DMS114 treated with DMSO at 0.1 percent for 48 hours (cell line): Measurements from ENCODE around the gene PARP12.

Experiments
- DNase-seq: peaks from one replicate; lab custom pipeline; 2025; ENCODE audit not compliant: unreplicated experiment; lab: John Stamatoyannopoulos, UW

PARP12 gene

DNA sequence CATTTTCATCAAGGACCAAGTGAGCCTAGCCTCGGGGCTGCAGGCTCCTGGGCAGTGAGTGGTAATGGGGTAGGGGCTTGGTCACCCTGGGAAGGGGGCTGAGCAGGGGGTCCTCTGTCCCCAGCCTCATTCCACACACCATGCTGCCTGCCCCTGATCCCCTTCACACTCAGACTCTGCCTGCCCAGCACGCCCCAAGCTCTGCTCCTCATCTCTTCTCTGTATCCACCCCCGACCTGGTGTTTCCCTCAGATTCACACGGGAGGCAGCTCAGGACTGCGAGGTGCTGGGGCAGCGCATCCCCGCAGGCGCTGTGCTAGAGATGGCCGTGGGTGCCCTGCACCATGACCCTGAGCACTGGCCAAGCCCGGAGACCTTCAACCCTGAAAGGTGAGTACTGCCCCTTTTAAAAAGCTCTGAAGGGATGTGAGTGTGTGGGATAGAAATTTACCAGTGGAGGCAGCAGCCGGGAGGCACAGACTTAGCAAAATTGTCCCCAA is 47.2 kb downstream of the PARP12 start:
- no peak for DNase-seq

DNA sequence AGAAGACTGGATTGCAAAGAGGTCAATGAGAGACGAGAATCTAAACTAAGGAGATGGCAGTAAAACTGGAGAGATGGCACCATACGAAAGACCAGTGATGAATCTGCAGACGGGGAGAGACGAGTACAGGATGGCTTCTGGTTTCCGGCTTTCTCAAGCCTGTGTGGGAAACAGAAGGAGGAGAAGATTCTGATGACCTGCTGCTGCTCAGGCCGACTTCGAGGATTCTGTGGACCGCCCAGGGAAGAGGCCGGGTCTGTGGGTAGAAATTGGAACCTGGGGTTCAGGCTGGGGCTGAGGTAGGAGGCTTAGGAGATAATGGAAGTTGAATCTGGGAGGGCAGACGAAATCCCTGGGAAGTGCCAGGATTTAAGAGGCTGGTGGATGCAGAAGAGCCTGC is 48.6 kb downstream of the PARP12 start:
- DNase-seq, result no peak

DNA sequence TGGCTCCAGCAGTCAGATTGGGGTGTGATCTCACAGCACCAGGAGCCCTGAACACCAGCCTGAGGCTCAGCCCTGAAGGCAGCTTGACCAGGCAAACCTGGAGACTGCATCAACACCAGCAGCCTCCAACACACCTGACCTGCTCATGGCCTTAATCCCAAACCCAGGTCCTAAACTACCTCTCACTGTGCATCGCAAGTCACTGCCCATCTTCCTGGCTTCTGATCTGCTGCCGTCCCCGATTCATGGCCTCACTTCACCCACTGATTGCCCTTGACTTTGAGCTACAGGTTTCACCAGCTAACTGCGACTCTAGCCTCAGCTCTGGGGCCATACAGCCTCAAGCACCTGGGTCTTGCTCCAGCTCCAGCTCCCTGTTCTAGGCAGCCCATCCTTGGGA is 49.1 kb downstream of the PARP12 start:
- no peak for DNase-seq

DNA sequence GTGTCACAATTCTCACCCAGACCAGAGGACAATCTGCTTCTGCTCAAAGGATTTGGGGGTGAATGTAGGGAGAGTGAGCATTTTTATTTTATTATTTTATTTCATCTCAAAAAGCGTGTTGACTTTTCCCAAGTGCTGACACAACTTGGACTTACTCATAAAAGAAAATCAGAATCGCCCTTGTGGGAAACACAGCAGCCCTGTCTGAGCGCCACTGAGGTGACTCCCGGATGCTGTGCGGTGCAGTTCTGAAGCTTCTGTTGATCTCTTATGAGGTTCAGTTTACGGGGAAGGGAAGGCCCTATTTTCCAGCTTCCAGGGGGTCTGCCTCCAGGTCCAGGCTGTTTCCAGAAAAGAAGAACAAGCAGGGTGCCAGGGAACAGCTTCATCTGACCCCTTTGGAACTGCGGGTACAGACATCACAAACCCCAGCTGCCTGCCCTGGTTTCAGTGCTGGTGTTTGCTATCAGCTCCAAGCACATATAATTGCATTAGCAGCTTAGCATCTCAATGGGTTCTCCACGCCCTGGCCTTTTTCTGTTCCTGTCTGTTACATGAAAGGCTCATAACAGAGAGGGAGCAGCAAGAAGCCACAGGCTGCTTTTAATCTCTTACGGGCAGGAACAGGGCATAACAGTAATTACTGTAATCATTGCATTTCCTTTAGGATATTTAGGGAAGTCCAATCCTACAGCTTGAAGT is 52.4 kb downstream of the PARP12 start:
- no peak for DNase-seq

DNA sequence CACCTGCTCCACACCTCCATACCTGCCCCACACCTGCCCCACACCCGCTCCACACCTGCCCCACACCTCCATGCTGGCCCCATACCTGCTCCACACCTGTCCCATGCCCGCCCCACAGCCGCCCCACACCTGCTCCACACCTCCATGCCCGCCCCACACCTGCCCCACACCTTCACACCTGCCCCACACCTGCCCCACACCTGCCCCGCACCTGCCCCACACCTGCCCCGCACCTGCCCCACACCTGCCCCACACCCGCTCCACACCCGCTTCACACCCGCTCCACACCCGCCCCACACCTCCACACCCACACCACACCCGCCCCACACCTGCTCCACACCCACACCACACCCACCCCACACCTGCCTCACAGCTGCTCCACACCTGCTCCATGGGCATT is 53.0 kb downstream of the PARP12 start:
- no peak for DNase-seq

DNA sequence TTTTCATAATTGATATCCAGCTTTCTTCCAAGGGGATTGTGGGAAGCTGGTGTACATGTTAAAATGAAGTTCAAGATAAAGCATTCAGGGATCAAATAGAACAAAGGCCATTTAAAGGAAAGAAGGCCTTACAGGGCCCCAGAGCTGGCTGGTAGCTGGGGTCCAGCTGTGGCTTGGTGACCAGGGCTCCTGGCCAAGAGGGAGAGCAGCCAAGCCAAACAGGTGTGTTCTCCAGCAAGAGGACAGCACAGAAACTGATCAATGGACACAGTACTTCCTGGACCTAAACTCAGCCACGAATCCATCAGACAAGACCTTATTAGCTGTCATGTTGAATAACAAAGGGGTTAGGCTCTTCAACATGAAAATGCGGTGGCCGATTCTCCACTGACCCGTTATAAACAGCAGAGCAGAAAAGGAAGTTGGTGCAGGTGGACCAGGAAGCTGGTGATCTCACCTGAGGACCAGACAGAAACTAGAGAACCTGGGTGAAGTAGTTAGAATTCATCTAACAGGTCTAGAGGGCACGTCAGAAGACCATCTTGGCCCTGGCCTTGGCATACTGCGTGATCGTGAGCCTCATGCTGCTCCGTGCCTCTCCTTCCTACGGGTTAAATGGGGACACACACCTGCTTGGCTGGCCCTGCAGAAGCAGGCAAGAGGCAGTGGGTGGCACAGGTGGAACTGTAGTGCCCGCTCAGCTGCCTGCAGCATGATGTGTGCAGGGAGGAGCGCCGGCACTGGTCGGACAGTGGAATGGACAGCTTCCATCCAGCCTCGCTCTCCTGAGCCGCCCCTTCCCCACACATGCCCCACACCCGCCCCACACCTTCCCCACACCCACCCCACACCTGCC is 53.8 kb downstream of the PARP12 start:
- no peak for DNase-seq

DNA sequence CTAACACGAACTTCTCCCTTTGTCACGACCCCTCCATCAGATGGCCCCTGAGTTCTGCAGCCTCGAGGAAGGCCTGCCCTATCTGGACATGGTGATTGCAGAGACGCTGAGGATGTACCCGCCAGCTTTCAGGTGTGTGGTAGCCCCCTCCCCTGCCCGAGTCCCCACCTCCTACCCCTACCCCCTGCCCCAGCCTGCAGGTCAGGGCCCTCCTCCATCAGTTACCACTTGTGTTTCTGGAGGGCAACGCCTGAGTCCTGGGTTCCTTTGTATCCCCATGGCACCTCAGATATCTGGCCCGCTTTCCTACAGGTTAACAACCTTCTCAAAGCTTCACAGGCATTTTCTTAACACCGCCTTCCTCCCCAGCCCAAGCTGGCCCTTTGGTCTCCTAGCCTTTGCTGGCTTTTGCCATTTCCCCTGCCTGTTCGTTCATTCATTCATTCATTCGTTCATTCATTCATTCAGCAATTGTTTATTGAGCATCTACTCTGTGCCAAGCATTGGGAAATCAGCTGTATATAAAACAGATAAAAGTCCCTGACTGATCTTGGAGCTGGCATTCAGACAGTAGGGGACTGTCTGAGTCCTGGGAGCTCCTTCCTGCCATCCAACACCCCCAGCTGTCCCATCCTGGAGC is 55.6 kb downstream of the PARP12 start:
- no peak for DNase-seq

DNA sequence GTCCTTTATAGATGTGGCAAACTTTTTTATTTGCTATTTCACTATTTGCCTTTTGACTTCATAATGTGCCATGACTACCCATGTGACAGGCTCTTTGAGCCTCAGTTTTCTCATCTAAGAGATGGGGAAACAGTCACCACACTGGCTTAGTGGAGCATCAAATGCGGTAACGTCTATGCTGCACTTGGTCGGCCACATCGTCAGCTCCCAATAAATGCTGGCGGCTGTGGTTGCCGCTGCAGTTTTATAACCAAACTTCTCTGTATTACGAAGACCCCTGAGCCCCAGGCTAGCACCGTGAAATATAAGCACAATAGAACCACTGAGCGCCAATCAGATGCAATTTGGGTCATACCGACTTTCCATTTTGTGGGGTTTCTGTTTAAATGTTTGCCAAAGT is 56.2 kb downstream of the PARP12 start:
- no peak for DNase-seq

DNA sequence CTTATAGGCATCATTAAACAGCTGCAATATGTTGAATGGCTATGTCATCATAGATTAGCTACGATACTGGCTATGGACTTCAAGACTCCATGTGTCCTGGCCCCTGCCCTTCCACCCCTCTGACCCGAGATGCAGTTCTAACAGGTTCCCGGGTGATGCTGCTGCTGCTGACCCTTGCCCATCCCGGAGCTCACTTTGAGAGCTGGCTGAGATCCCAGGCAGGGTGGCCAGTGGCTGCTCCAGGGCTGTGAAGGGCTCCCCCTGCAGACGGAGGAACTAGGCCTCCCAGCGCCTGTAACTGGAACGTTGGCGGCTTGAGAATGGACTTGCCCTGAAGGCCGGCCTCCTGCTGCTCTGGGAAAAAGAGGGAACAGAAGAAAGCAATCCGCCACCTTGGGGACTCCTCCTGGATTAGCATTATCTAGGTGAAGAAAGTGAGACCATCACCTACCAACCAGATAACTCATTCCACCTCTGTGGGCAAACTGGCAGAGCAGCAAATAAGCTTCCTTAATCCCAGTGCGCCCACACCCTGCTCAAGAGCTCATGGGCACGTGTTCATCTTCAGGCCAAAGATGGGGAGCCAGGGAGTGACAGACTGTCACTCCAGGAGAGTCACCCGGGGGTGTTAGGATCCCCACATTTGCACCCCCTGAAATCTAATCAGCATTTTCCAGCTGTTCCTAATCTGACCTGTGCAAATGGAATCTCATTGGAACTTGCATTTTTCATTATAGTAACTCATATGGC is 56.8 kb downstream of the PARP12 start:
- DNase-seq, result no peak

DNA sequence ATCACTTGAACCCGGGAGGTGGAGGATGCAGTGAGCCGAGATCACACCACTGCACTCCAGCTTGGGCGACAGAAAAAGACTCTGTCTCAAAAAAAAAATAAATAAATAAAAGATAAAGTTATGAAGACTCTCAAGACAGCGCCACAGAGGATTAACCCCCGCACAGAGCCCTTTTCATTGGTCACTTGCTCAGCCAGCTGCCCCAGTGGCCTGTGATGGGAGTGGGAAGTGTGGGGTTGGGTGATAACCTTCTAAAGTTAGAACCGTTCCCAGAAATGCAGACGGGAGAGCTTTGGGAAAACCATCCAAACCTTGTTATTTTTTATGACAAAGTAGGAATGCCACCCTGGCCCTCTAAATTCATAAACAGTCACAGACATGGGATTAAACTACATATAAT is 57.4 kb downstream of the PARP12 start:
- DNase-seq, result no peak

DNA sequence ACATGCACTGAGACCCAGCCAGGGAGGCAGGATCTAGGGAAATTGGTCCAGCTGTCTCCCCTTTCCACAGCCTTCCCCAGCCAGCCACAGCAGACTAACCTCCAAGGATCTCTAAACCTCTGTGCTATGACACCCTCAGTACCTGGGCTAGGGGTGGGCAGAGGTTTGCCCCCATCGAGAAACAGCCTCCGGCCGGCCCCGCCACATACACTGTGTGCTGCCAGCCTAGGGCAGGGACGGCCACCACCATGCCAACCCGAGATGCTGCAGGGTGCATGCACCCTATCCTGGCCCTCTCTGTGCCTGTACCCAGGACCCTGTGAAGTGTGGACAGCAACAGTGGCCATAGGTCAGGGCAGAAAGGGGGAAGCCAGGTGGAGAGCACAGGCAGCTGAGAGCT is 58.1 kb downstream of the PARP12 start:
- DNase-seq, result no peak

DNA sequence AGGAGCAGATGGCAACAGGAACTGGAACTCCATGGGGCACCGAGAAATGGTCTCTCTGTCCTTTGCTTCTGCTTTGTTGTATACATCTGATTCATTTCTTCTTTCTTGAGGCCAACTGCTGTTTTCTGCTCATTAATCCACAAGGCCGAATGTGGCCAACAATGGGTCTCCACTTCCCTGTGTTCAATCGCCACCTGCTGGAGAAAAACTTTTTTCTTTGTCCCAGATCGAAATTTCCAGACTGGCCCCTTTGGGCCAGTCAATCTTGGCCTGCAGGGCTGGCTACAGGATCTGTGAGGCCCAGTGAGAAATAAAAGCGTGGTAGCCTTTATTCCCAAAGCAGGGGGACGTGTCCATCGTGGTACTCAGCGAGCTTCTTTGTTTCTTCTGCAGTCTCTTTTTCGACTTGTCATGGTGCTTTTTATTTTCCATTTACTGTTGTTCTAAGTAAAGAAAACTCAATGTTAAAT is 58.8 kb downstream of the PARP12 start:
- no peak for DNase-seq

DNA sequence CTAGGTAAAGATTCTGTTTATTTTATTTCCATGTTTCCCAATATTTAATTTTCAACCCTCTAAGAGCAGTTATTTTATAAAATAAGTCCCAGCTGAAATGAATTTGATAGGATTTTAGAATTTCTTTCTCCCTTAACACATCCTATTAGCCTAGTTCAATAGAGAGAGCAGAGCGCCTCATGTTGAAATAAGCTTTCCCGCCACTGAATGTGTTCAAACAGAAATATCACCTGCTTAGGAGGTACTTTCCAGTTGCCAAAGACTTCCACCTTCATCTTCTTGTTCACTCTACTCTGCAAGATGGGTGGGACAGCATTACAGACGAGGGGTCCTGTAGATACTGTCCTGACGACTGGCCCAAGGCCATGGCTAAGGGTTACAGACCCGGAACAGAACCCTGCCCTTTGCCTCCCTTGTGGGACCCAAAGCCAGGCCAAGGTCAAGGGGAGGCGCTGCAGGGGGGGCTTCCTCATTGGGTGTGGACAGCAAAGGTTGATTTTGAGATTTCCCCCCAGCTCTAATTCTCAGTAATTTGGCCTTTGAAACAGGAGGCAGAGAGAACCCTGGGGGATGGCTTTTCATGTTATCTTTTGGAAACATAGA is 62.0 kb downstream of the PARP12 start:
- no peak for DNase-seq

DNA sequence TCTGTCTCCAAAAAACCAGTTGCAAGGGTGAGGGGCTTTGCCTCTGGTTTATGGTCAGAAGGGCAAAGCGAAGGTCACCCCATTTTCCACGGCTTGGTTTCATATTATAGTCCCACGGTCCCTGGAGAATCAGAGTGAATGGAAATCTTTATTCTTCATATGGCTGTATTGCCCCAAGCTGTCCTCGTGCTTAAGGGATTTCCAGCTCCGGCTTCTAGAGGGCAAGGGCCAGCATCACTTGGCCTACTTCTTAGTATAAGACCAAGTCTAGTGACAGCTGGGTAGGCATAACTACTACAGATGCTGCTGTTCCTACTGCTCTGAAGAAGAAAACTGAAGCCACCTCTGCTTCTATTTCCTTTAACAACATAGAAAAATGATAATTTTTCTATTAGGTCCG is 63.2 kb downstream of the PARP12 start:
- no peak for DNase-seq

DNA sequence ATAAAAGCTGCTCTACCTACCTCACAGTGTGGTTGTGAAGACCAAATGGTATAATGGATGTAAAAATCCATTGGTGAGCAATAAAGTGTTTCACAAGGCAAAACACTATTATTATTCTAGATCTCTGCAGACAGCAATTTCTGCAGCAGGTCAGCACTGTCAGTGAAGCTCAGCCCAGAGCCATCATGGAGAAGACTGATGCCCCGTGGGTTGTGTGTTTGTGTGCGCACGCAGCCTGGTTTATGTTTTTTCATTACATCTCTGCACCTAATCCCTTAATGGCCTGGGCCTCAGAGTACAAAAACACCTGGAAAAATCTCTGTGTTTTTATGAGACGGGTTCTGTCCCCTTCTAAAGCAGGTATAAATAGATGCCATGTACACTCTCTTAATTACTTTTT is 64.2 kb downstream of the PARP12 start:
- no peak for DNase-seq

DNA sequence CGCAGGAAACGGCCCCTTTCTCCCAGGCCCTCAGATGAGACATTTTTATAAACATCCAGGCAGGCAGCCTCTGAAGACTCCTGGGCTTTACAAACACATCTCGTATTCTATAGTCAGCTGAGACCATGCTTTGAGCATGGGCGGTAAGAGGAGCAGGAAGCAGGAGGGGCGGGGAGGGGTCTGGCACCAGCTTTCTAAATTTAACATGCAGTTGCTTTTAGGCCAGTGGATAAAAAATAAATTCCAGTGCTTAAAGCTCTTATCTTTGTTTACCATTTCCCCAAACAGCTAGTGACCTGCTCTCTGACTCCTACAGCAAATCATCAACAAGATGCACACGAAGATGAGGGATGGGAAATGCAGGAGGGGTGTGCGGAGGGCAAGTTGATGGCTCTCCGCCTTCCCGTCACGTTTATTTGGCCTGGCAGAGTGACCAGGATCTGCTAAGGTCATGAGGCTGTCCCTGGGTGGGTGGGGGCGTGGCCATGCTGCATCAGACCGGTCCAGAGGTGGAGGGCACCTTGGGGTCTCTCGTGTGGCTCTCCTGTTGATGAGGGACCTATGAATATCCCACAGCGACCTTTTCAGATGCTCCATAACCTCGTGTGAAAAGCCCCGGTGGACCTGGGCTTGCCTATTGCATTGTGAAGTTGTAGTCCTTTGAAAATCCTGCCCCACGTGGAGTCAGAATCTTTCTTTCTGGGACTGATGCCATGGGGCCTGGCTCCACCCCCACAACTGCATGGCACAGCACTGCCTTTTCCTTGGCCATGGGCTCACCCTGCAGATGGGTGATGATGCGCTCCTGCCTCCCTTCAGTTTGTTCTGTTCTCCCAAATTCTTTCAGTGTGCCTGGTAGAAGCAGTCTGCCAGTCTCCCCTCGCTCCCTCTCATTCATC is 67.5 kb downstream of the PARP12 start:
- DNase-seq, result no peak

DNA sequence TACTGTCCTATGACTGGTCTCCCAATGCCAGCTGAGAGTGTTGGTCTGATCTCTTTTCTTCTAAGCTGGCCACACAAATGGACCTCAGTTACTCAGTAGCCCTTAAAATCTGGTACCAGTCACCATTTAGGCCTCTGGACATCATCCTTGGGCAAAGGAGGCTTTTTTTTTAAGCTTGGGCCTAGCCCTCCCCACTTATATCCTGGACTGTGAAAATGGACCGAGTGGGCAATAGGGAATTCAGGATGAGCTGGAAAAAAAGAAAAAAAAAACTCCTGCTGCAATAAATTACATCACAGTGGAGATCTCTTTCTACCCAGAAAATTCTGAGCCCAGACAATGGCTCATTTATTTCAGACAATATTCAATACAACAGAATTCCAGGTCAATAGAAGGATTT is 68.4 kb downstream of the PARP12 start:
- no peak for DNase-seq

DNA sequence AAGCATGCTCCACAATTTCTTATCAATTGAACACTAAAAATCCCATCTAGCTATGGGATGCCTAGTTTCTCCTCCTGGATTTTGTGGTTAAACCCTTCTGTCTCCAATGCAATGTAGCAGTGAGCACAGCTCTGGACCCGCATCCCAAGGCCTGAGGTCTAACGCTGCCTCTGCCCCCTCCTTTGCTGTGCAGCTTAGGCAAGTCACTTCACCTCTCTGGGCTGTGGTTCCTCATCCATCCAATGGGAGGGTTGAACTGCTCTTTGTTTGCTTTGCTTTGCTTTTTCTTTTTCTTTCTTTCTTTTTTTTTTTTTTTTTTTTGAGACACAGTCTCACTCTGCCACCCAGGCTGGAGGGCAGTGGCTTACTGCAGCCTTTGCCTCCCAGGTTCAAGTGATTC is 69.2 kb downstream of the PARP12 start:
- no peak for DNase-seq

DNA sequence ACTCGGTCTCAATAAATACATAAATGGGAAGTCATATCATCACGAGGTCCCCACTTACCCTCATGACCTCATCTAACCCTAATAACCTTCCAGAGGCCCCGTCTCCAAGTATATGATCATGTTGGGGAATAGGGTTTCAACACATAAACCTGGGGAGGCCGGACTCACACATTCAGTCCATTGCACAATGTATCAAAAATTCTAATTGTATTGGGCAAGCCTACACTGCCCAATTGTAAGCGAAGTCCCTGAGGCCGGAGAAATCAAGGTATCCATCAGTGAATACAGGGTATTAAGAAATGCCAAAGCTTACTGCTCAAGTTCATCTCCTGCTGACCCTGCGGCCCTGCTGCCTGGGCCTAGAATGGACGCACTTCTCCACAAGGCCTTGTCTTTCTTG is 69.6 kb downstream of the PARP12 start:
- DNase-seq, result no peak
